GM21381 (cell line): ENCODE results near the gene SLC39A11.
"Not testable (repeated sequence)": the region's sequence is repeated elsewhere in the genome, so short reads cannot be mapped to it uniquely, and the experiment has no call there.

Experiments
- ATAC-seq: cut with Tn5 transposase; IDR thresholded peaks from one replicate; pipeline ENCODE4 v1.9.1; 2021; ENCODE audit warnings: mild to moderate bottlenecking, moderate library complexity; ENCODE audit not compliant: unreplicated experiment

SLC39A11 gene

GRCh38 chr17:72765368-72766153 is 326.9 kb downstream of the SLC39A11 start:
- ATAC-seq: no peak

DNA sequence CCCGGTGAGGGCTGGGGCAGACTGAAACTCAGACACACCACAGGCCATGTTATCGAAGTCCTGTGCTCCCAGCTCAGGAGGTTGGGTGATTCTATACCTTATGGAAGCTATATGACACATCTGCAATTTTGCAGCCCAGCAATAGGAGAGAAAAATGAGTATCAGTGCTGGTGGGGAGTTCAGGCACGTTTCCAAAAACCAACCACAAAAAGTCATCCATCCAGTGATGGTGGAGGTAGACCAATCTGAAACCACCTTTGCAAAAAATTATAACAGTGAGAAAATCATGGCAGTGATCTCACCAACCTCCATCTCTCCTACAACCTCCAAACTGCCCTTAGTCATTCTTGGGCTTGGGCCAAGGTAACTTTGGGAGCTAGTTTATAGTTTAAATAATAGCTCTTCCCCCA is 327.9 kb downstream of the SLC39A11 start:
- no peak for ATAC-seq

DNA sequence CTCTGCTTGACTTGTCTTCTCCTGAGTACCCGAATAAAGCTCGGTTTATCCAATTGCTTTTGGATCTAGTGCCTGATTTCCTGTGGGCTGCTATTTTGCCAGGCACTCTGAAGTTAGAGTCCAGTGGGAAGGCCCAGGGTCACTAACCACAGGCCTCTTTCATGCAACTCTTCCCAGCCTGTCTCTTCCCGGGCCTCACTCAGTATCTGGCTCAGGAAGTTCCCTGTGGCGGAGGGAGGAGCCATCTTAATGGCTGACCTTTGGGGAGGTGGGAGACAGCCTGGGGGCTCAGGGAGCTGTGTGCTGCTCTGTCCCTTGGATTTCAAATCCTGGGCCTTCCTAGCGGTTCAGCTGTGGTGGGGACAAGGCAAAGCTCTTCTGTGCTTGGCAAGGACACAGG is 328.5 kb downstream of the SLC39A11 start:
- ATAC-seq: no peak

GRCh38 chr17:72761893-72762575 is 330.5 kb downstream of the SLC39A11 start:
- not testable (repeated sequence) for ATAC-seq

DNA sequence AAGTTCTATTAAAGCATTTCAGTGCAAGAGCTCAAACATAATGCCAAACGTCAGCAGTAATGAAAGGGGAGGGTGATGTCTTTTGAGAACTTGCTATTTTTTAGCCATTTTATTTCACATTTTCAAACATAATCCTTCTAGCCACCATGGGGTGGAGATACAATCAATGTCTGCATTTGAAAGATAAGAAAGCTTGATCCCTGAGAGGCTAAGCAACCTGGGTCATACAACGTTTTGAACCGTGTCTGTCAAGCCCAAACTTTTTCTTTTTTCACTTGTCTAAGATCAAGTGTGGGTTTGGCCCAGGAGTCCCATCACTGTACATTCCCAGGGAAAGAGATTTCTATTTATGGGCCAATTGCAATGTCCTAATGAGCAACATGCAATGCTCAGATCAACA is 331.1 kb downstream of the SLC39A11 start:
- no peak for ATAC-seq

DNA sequence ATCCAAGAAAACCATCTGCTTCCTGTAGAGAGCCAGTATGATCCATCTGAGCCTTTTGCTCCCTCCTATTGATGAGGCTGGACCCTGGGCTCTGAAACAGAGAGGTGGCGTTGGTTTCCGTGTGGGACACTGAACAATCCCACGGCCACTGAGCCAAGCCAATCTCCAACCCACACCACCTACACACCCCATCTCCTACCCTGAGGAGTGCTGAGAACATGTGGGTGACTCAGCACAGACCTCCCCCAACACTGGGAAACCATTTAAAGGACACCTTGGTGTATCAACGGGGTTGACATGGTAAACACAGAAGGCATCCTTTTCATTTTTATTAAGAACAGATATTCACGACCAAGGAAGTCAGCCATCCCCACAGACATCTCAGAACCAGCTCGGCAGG is 332.1 kb downstream of the SLC39A11 start:
- no peak for ATAC-seq

- no peak for ATAC-seq
Measured at GRCh38 chr17:72759301-72759700, 333.2 kb downstream of the SLC39A11 start.

DNA sequence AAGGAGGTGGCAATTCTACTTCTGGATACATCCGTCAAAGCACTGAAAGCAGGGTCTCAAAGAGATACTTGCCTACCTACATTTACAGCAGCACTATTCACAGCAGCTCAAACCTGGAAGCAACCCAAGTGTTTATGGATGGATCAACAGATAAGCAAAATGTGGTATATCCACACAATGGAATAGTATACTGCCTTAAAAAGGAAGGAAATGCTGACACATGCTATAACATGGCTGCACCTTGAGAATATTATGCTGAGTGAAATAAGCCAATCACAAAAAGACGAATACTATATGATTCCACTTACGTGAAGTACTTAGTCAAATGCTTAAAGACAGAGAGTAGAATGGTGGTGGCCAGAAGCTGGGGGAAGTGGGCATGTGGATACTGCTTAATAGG is 336.2 kb downstream of the SLC39A11 start:
- no peak for ATAC-seq

DNA sequence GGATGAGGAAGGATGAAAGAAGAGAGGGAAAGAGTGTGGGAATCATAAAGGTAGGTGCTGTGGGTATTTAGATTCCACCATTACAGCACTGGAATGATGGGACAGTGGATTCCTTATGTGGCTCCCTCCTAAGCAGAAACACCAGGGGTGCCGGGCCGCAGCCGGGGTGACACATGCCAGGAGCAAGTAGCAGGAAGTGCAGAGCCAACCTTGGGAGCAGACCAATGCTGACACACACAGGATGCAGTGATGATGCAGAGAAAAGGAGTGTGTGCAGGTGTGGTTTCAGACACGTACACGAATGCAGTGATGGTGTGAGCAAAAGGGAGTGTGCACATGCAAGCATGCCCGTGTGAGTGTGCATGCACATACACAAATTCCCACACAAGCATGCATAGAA is 338.0 kb downstream of the SLC39A11 start:
- no peak for ATAC-seq

GRCh38 chr17:72751746-72752145 is 340.7 kb downstream of the SLC39A11 start:
- ATAC-seq: no peak

DNA sequence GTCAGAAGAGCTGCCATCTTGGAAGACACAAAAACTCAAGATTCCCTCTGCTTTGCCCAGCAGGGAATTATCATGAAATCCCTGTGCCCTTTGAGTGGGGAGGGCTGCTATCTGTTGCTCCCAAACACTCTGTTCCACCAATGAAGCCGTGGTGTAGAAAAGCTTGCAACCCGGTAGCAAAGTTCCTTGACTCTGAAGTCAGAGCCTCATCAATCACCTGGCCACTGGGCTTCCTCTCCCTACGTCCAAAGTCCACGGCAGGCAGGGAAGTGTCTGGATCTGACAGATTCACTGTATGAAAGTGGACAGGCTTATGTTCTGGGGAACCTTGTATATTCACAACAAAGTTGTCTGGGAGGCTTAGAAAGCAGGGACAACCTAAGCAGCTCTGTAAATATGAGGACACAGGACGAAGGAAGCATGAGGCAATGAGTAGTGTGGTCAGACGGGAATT is 343.3 kb downstream of the SLC39A11 start:
- ATAC-seq: no peak

DNA sequence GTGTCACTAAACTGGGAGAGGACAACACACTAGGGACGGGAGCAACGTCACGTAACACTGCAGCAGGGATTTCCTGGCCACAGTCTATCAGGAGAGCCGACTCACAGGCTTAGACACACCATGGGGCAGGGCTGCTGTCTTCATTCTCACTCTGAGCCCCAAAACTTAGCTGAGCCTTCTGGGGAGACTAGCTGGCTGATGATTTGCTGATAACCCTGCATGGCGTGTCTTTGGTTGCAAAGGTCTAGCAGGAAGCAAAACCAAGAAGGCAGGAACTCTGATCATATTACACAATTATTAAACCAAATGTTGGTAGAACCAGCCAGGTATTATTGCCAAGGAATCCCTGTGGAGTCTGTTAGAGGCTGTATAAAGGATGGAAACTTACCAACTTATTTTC is 345.0 kb downstream of the SLC39A11 start:
- ATAC-seq: no peak

DNA sequence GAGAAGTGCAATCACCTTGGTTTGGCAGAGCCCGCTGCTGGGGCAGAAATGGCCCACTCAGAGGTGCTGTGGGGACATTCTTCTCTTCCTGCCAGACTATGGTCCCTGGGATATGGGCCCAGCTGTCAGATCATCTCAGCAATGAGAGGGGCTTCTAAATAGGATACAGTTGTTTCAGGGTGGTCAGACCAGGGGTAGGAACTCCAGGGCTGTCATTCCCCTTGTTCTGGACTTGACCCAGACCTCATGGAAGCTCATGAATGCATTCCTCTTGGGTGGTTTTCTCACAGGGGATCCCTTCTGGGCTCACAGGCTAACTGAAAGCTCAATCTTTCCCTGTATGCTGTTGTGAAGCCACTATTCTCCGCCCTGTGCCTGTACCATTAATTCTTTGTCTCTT is 347.2 kb downstream of the SLC39A11 start:
- ATAC-seq: no peak

DNA sequence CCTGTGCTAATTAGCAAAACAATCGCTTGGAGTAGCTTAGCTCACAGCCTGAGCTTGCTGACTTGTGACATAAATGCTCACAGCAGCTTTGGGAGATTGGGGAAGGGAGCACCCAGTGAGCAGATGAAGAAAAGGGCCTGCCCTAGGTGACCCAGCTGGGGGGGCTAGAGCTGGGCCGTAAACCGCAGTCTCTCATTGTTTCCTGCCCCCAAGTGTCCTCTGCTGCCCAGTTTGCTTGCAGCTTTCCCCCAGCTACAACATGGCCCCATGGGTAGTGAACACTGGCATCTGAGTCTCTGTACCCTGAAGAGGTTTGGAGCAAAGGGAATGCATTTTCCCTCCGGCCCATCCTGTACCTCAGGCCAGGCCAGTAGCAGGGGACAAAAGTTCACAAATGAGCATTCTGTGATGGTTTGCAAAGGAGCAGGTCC is 349.4 kb downstream of the SLC39A11 start:
- no peak for ATAC-seq

DNA sequence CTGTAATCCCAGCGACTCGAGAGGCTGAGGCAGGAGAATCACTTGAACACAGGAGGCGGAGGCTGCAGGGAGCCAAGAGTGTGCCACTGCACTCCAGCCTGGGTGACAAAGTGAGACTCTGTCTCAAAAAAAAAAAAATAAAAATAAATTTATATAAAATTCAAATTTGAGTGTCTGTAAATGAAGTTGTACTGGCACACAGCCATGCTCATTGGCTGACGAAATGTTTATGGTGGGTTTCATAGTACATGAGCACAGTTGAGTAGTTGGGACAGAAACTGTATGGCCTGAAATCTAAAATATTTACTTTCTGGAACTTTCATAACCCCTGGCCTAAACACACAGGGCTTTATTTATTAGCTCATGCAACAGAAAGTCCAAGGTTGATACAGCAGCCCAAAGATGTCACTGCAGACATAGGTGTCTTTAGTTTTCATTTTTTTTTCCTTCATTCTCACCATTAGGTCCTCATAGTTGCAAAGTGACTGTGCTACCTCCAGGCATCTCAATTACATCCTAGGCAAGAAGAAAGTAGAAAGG is 355.3 kb downstream of the SLC39A11 start:
- ATAC-seq: no peak

DNA sequence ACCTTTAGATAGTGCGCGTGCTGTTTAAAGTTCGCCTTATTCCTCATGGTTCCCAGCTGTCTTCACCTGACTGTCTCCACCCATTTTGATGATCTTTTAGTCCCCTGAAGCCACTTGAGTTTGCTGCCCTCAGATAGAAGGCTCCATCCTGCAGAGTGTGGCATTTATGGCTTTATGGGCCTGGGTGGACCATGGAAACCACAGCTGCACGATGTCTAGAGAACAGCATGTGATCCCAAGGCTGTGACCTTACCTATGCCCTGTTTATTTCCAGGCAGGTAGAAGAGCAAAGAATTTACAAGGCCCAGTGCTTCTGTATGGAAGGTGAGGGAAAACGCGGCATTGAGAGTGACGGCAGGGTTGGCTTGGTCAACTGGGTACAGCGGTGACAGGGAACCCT is 356.9 kb downstream of the SLC39A11 start:
- no peak for ATAC-seq

DNA sequence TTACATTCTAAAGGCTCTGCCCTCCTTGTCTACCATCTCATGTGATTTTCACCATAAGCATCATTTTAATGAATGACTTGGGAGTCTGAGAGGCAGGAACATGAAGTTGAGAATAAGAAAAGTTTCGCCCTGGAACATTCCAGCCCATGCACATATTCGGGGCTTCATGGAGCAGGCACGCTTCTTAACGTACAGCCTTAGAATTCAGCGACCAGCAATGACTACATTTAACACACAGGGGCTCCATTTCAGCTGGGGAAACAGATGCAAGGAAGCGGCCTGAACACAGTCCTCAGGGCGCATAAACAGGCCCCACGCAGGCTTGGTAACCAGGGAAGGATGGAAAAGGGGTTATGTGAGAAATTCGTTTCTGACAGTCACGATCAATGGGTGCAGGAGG is 357.4 kb downstream of the SLC39A11 start:
- no peak for ATAC-seq

DNA sequence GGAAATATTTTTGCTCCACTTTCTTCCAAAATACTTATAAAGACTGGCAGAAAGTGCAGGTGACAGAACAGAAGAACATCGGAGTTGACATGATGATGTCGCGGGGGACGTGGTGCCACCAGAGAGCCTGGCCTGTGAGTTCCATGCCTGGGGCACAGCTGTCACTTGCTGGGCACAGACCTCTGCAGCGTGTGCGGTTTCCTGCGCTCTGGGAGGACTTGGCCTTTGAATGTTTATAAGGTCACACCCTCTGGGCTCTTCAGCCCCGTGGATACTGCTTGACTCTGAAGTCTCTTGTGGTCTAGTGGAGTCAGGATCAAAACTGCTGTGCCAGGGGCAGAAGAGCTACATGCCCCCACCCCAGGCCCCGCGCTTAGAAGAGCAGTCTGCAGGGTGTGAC is 357.9 kb downstream of the SLC39A11 start:
- ATAC-seq: no peak

- ATAC-seq: no peak
Measured at GRCh38 chr17:72733619-72734282, 358.7 kb downstream of the SLC39A11 start.

- ATAC-seq: no peak
Measured at GRCh38 chr17:72732893-72733618, 359.4 kb downstream of the SLC39A11 start.

DNA sequence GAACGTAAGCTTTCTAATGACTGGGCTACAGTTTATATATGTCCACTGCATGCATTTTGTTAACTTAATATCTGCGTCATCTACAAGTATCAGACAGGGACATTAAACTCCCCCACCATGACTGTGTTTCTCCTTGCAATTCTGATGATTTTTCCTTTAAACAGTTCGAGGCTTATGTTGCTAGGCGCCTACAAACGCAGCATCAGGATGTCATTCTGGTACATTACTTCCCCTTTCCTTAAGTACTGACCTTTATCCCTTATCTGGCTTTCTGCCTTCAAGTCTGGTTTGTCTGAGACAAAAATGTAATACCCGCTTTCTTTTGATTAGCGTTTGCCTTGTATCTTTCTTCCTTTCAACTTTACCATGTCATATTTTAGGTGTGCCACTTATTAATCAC is 362.4 kb downstream of the SLC39A11 start:
- ATAC-seq: no peak
